HPDE6-E6E7 (cell line): Measurements from ENCODE around the gene TNFRSF1B.
"Not testable (repeated sequence)": the region's sequence is repeated elsewhere in the genome, so short reads cannot be mapped to it uniquely, and the experiment has no call there.

Experiments
- DNase-seq: peaks from one replicate; pipeline ENCODE4 v3.0.0; 2011; ENCODE audit warnings: missing footprints; ENCODE audit errors: extremely low spot score

The TNFRSF1B gene

GRCh38 chr1:12222700-12223099 is 55.9 kb downstream of the TNFRSF1B start:
- not testable (repeated sequence) for DNase-seq

- DNase-seq = not testable (repeated sequence)
These were observed 57.3 kb downstream of the TNFRSF1B start for GRCh38 chr1:12224092-12224491.

DNA sequence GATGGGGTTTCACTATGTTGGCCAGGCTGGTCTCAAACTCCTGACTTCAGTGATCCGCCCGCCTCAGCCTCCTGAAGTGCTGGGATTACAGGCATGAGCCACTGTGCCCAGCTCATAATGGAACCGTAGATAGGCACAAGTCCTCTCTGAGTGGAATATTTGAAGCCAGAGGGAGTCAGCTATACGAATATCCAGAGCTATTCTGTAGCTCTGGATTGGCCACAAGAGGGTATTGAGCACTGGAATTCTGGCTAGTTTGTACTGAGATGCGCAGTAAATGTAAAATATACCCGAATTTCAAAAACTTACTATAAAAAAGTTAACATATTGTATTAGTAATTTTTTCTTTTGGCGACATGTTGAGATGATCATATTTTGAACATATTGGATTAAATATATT is 62.2 kb downstream of the TNFRSF1B start:
- DNase-seq = no peak

DNA sequence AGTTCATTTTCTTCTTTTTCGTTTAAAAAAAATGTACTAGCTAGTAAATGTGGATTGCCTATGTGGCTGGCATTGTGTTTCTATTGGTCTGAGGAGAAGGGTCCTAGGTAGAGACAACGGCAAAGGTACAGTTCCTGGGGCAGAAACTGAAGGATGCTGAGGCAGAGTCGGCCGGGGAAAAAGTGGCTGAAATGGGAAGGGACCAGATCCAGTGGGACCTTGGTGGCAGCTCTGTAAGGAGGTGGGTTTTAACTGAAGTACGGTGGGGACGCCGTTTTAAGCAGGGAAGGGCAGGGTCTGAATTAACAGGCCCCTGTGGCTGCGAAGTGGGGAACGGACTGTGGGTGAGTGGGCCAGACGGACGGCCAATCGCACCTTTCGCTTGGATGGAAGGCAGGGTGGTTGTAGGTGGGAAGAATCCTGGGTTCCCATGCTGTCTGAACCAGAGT is 62.6 kb downstream of the TNFRSF1B start:
- no peak for DNase-seq

DNA sequence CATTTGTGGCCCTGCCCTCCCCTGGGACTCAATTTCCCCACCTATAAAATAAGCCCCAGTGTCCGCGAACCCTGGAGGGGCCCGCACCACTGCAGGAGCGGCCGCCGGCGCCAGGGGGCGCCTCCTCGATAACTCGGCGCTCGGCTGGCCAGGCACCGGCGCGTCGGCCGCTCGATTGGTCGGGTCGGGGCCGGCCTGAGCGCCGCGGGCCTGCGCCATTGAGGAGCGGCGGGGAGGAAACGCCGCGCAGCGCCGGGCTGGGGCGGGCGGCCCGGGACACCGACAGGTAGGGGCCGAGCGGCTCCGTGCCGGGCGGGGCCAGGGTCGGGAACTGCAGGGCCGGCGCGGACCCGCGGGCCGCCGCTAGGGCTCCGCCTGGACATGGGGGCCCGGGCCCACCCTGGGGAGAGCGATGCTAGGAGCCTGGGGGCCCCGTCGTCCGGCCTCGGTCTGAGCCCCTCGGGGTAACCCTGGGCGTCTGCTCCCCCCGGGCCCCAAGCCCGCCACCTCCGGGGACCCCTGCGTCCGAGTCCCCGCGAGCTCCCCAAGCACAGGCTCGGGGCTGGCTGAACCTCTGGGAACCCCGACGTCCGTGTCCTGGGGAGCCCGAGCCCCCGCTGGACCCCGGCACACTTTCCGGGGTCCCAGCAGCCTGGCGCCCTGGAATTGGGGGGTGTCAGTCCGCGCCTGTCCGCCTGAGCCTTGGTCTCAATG is 63.2 kb downstream of the TNFRSF1B start, which contains the start of gene VPS13D:
TSS of gene VPS13D (plus strand) at position 196 of the 714 bp plus-strand sequence. CDS start 4,237 bp downstream, outside the sequence.
- peak; percentile 79 for DNase-seq

DNA sequence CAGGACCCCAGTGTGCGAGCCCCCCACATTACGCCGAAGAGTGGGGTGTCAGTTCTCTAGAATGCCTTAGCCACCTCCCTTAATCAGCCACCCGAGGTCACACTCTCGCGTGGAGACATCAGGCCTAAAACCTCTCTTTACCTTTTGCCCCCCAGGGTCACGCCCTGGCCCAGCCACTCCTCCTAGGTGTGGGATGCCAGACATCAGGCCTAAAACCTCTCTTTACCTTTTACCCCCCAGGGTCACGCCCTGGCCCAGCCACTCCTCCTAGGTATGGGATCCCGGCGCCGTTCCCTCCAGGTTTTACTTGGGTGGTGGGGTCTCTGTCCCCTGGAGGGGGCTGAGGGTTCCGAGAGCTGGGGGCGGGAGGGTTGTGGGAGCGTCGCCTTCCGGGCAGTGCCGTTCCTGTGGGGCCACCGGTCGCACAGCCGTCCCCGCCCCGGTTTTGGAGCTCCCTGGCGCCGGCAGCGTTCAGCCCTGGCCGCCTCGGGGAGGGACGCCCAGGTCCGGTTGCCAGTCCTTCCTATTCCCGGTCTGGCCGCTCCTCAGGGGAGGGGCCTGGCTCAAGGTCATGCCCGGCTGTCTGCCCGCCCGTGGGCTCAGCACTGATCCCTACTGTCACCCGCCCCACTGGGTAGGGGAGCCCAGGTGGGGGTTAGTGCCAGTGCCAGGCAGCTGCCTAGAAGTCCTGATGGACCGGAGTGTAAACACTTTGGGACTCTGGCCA is 63.9 kb downstream of the TNFRSF1B start:
- no peak for DNase-seq

GRCh38 chr1:12231276-12231595 is 64.4 kb downstream of the TNFRSF1B start:
- DNase-seq = no peak

- peak; percentile 93 for DNase-seq
These were observed 65.4 kb downstream of the TNFRSF1B start for GRCh38 chr1:12232221-12232620.

DNA sequence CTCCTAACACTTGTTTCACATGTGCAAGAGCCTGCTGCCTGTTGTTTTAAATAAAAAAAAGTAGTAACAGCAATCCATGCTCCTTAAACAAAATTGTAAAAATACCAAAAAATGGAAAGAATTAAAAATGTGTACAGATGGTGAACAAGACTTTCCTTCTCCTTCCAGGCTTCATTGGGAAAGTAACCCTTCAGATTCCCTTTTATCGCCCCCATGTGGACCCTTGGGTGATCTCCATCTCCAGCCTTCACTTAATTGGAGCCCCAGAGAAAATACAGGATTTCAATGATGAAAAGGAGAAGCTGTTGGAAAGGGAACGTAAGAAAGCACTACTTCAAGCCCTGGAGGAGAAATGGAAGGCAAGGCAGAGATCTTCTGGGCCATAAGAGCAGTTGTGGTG is 77.3 kb downstream of the TNFRSF1B start:
- no peak for DNase-seq

GRCh38 chr1:12244585-12244984 is 77.8 kb downstream of the TNFRSF1B start:
- DNase-seq = no peak

DNA sequence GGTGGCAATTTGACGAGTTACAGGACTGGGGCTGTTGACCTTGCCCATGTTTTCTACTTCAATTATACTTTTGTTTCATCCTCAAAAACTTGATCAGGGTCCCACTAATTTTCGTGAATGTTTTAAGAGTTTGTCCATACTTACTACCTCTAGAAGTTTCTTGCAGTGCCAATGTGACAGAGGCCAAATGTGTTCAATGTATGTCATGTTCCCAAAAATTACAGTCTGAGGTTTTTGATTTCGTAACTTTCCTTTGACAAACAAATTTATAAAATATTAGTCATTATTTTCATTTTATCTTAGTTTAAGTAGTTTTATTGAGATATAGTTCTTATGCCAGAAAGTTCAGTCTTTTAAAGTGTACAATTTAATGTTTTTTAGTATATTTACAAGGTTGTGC is 78.3 kb downstream of the TNFRSF1B start:
- no peak for DNase-seq

DNA sequence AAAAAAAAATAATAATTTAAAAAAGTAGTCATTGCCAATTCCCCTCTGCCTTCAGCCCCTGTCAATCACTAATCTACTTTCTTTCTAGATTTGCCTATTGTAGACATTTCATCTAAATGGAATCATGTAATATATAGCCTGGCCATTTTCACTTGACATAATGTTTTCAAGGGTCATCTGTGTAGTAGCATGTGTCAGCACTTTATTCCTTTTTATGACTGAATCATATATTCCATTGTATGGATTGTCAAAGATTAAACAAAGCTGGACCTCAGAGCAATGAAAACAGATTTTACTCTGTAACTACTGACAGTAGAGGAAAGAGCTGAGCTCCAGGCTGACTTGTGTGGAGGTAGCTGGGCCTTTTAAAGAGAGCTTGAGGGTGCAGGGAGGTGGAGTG is 78.9 kb downstream of the TNFRSF1B start:
- DNase-seq = no peak

- DNase-seq = no peak
These were observed 79.8 kb downstream of the TNFRSF1B start for GRCh38 chr1:12246584-12246983.

DNA sequence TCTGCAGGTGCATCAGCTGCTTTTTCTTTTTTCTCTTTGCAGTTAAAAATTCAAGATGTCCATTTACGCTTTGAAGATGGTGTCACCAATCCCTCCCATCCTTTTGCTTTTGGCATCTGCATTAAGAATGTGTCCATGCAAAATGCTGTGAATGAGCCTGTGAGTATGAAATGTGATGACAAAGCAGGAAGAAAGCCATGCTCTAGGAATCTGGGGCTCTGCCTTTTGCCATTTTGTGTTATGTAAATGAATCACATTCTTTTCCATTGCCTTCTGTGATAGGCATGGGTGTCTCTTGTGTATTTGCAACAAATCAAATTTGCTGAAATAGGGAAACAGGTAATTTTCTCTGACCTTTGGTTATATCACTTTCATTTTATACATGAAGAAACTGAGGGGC is 82.4 kb downstream of the TNFRSF1B start:
- no peak for DNase-seq

DNA sequence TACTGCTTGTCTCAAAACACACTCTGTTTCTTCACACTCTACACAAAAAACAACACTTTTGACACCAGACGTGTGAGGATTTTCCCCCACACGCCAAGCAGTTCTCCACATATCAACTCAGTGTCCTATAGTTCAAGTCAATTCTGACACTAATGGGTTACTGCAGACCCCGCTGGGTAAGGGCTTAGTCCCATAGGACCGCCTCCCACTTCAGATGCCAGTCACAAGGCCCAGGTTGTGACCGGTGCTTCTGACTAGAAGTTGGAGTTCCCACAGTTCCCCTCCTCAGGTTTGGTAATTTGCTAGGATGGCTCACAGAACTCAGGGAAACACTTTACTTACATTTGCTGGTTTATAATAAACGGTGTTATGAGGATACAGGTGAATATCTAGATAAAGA is 83.0 kb downstream of the TNFRSF1B start:
- no peak for DNase-seq

DNA sequence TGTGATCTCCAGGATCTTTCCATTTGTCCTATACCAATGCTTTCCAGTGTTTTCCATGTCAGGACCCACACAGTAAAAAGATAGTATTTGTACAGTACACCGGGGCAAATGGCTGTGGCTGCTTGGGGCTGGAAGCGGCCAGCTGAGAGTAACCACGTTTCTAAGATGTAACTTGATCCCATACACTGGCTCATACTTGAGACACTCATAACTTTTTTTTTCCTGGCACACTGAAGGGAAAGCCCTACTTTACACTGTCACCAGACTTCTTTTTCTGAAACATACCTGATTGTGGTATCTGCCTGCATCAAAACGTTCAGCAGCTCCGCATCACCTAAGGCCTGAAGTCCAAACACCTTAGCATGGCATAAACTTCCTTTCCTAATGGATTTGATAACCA is 84.7 kb downstream of the TNFRSF1B start:
- no peak for DNase-seq

DNA sequence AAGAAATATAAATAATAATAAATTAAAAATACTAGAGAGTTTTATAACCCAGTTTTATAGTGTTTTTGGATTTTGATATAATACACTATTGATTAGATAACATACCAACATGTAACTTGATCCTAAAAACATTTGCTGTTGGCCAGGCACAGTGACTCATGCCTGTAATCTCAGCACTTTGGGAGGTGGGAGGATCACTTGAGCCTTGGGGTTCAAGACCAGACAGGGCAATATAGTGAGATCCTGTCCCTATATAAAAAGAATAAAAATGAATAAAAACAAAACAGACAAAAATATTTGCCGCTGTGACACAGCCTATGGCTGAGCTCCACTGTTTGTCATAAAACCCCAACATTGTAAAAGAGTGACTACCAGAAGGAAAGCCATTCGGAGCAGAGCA is 89.1 kb downstream of the TNFRSF1B start:
- no peak for DNase-seq

DNA sequence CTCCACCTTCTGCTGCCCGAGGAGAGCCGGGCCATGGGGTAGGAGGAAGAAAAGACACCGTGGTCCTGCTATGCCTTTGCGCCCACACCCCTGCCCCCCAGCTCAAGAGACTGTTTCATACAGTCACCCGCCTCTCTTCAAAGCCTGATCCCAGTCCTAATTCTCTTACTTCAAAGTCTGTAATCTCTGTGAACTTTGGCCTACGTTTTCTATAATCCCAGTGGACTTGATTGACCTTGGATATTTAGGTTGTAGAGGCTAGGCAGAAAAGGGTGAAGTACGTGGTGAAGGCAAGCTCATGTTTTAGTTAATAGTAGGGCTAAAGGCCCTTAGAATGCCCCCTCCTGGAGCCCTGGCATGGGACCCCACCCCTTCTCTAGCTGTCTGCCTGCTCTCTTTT is 91.5 kb downstream of the TNFRSF1B start:
- DNase-seq = no peak
